ENCODE data around the gene TTC28.
"Not testable (repeated sequence)": the region's sequence is repeated elsewhere in the genome, so short reads cannot be mapped to it uniquely, and the experiment has no call there.

TTC28 gene

GRCh38 chr22:28679611-28680287 is at the start of gene TTC28:
TSS of gene TTC28 (minus strand) at chr22:28679840. CDS start at chr22:28679723, 117 bp downstream.
- not testable (repeated sequence) for FAIRE-seq

- no peak for FAIRE-seq
These were observed 49.1 kb upstream of the TTC28 start for GRCh38 chr22:28728621-28729313.

GRCh38 chr22:28728002-28728401 is 48.4 kb upstream of the TTC28 start:
- FAIRE-seq, result no peak

GRCh38 chr22:28718044-28718443 is 38.4 kb upstream of the TTC28 start:
- FAIRE-seq, result no peak

GRCh38 chr22:28716686-28717085 is 37.0 kb upstream of the TTC28 start:
- no peak for FAIRE-seq

- FAIRE-seq, result no peak
These were observed 36.0 kb upstream of the TTC28 start for GRCh38 chr22:28715611-28716010.

- FAIRE-seq, result no peak
These were observed 34.5 kb upstream of the TTC28 start for GRCh38 chr22:28714043-28714628.

GRCh38 chr22:28711820-28712777 is 32.5 kb upstream of the TTC28 start:
- peak; percentile 53 for FAIRE-seq

- FAIRE-seq, result no peak
These were observed 31.7 kb upstream of the TTC28 start for GRCh38 chr22:28711341-28711740.

- FAIRE-seq, result no peak
These were observed 31.0 kb upstream of the TTC28 start for GRCh38 chr22:28710576-28711191.

GRCh38 chr22:28710107-28710506 is 30.5 kb upstream of the TTC28 start:
- FAIRE-seq, result no peak

GRCh38 chr22:28706845-28707244 is 27.2 kb upstream of the TTC28 start:
- no peak for FAIRE-seq

GRCh38 chr22:28703436-28703835 is 23.8 kb upstream of the TTC28 start:
- no peak for FAIRE-seq

GRCh38 chr22:28702891-28703290 is 23.3 kb upstream of the TTC28 start:
- FAIRE-seq, result no peak

GRCh38 chr22:28693041-28693760 is 13.6 kb upstream of the TTC28 start:
- not testable (repeated sequence) for FAIRE-seq

- FAIRE-seq, result not testable (repeated sequence)
These were observed 10.2 kb upstream of the TTC28 start for GRCh38 chr22:28689796-28690195.

- FAIRE-seq, result not testable (repeated sequence)
These were observed 3.3 kb upstream of the TTC28 start for GRCh38 chr22:28682966-28683365.

- FAIRE-seq, result not testable (repeated sequence)
These were observed 1.3 kb upstream of the TTC28 start for GRCh38 chr22:28680813-28681490.

GRCh38 chr22:28678778-28679610 is 646 bp downstream of the TTC28 start:
- FAIRE-seq, result not testable (repeated sequence)

- FAIRE-seq, result not testable (repeated sequence)
These were observed 1.5 kb downstream of the TTC28 start for GRCh38 chr22:28678170-28678569.
